Left cardiac atrium (tissue), 4 donors: ENCODE results near the gene HOGA1. TPM values are rescaled to one million over a fixed set of nuclear protein-coding genes. Genes with fewer than 3 reads are reported as not detected.
A peak's percentile ranks its signal among the peaks of the same experiment; 100 is the strongest.

Source experiments
- ATAC-seq, 2 donors: fragments of 200-7000 bp; cut with Tn5 transposase; one replicate each; pipeline ENCODE4 v1.9.1; 2020; ENCODE audit warnings: mild to moderate bottlenecking in 2 of 2, moderate library complexity in 2 of 2
- DNase-seq: peaks from one replicate; pipeline ENCODE4 v3.0.0-alpha.2; 2020
- intact Hi-C, 2 donors: fragments of 100-400 bp; cut with DNase I; formaldehyde crosslinking; loops; one replicate each; pipeline versions ENCODE4 v1.14.1 to v1.15.1; 2022 to 2023
- total RNA-seq, 2 donors: library from RNA; stranded (reverse); fragmentation: NEBNext Ultra II Directional; extraction: Animal tissue kit (Norgen Biotek cat#: 25700); gene quantifications; one replicate each; pipeline ENCODE4 v1.2.1, GENCODE V29; 2021
- donor health status: DM: no; HTN: yes; CAD: no.
- donor health status: DM: no; HTN: yes; CAD: no; lungs with severe emphysema.
- donor health status: DM: yes; HTN: yes; CAD: no.
- donor health status: Dilated cardiomyopathy.

HOGA1 gene
- total RNA-seq, 2 donors from 2014 or later = 7.7 to 13.2 TPM

DNA sequence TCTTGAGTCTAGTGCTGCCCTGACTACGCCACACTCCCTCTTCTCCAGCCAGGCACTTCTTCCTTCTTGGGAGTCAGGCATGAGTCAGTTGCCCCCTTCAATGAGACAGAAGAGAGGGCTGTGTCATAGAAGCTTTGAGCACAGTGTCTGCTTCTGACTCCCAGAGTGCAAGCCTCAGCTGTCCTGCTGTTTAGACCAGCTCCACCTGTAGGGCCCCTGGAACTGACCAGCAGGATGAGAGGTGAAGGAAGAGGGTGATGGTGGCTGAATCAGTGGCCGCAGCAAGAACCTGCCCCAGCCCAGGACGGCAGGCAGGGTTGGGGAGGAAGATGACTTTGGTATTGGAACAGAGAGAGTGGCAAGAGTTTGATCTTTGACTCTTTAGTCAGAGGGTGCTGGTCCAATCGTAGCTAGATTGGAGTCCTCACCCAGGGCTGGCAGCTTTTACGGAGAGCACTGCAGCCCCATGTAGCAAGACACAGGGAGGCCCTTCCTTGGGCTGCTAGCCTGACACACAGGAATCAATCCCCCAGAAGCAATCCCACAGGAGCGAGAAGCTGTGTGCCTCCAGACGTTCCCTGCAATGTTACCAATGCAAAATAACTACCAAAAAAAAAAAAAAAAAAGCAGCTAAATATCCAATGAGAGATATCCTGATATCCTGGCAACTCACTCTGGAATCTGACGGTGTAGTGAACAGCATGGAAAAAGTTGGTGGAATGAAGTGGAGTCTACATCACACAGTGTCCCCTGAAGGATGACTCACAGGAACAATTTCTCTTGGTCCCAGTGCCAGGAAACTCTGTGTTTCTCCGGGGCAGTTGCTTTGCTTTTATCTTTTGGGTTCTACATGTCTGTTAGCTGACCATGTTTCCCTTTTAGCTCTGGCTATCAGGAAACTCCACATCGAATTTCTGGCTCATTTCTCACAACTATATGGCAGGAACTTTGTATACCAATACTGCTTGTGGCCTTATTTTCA lies 12.2 kb downstream of the HOGA1 start:
- intact Hi-C loops = no loop called here
- DNase-seq = peak; percentile 68
- peak; percentile 90 to 95 for ATAC-seq

DNA sequence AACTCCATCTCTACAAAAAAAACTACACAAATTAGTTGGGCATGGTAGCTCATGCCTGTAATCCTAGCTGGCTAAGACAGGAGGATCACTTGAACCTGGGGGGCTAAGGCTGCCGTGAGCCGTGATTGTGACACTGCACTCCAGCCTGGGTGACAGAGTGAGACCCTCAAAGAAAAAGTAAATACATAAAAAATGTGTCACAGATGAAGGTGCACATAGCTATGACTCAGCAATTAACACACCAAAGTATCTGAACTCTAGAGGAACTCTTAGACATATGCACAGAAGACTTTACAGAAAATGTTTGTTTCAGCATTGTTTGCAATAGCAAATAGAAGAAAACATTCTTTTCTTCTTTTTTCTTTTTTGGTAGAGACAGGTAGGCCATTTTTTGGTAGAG lies 13.6 kb downstream of the HOGA1 start:
- intact Hi-C loops = no loop called here
- DNase-seq (no peak), ATAC-seq (no peak)

GRCh38 chr10:97598407-97599271 lies 14.4 kb downstream of the HOGA1 start:
- intact Hi-C loops = no loop called here
- ATAC-seq (no peak), DNase-seq (no peak)

DNA sequence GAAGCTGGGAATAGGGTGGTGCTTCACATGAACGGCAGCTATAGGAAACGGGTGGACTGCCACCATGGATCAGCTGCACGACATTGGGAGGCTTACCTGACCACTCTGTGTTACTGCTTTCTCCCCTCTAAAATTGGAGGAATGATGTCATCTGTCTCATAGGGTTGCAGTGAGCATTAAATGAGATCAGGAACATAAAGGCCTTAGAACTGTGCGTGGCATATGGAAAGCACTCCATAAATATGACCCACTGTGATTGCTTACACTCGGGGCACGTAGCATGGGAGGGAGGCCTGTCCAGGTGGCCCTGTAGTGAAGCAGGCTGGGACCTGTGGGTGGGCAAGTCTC lies 15.1 kb downstream of the HOGA1 start:
- no peak for ATAC-seq
- no peak for DNase-seq
- intact Hi-C loops = no loop called here

GRCh38 chr10:97600616-97601015 lies 16.4 kb downstream of the HOGA1 start:
- ATAC-seq (no peak), DNase-seq (no peak)
- intact Hi-C loops = no loop called here

DNA sequence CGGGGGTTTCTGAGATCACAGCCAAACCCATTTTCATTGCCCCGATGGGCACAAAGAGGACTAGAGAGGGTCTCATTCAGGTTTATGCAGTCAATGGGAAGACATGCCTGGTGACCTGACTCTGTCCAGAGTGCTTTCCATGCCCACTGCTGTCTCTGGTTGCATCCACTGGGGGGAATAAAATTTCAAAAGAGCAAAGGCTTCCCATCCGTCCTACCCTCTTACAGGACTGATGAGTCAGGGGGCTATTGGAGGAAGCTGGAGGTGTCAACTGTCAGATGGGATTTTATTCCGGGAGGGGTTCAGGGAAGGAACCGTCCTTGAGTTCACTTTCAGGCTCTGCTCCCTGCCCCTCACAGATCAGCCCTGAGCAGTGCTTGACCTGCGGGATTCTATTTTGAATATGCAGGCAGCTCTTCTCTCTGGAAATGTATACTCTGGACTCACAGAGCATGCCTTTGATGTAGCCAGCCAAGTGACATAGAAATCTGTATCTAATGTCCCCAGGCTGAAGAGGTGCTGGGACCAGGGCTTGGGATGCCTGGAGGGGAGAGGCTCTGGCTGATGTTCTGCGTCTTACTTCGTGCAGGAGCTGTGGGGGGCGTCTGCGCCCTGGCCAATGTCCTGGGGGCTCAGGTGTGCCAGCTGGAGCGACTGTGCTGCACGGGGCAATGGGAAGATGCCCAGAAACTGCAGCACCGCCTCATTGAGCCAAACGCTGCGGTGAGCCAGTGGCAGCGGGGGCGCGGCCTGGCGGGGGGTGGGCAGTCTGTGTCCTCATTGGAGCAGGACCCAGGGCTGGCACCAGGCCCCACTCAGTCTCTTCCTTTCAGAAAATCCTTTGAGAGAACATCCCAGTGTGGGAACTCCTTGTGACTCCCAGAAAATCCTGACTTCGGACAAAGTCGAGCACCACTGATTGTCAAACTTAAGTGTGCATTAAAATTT lies 17.4 kb downstream of the HOGA1 start:
- peak; percentile 41 to 66 for ATAC-seq
- intact Hi-C loops = no loop called here
- peak; percentile 26 for DNase-seq

- ATAC-seq (no peak), DNase-seq (no peak)
- intact Hi-C loops = no loop called here
These were observed 23.0 kb downstream of the HOGA1 start for GRCh38 chr10:97607095-97607636.

- intact Hi-C loops = no loop called here
- ATAC-seq (peak; percentile 88 to 92), DNase-seq (peak; percentile 71)
These were observed 24.9 kb downstream of the HOGA1 start for GRCh38 chr10:97608991-97609561.

- DNase-seq (no peak), ATAC-seq (no peak)
- intact Hi-C loops = loop anchor here (2.0 to 10.0 kb wide), 4 partner anchors 39 to 157 kb away; partner anchors contain the start of gene ANKRD2 (in 2 of the 2)
These were observed 27.3 kb downstream of the HOGA1 start for GRCh38 chr10:97611473-97611872.

- DNase-seq (no peak), ATAC-seq (peak; percentile 60 to 73)
- intact Hi-C loops = loop anchor here (5.0 to 10.0 kb wide), 3 partner anchors 40 to 158 kb away; partner anchors contain the start of gene ANKRD2 (in 1 of the 2)
These were observed 28.2 kb downstream of the HOGA1 start for GRCh38 chr10:97612386-97612785.

DNA sequence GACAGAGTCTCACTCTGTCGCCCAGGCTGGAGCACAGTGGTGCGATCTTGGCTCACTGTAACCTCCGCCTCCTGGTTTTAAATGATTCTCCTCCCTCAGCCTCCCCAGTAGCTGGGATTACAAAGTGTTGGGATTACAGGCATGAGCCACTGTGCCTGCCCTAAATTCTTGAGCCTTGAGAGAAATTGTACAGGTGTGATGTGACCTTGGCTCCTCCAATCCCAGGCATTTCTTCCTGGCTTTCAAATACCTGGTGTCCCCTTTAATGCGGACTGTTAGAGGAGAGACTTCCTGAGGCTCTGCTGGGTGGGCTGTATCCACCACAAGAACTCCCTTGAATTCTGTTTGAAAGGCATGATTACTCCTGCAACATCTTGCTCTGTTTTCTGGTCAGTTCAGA lies 34.1 kb downstream of the HOGA1 start:
- intact Hi-C loops = loop anchor here (10.0 kb wide), 2 partner anchors 153 to 163 kb away; no protein-coding TSS in a partner anchor
- no peak for DNase-seq
- no peak for ATAC-seq

- DNase-seq = no peak
- ATAC-seq = no peak
- intact Hi-C loops = loop anchor here (10.0 kb wide), 2 partner anchors 154 to 164 kb away; no protein-coding TSS in a partner anchor
These were observed 34.5 kb downstream of the HOGA1 start for GRCh38 chr10:97618733-97619132.

- intact Hi-C loops = no loop called here
- DNase-seq (no peak), ATAC-seq (no peak)
These were observed 39.1 kb downstream of the HOGA1 start for GRCh38 chr10:97623277-97623676.

GRCh38 chr10:97627731-97628130 lies 43.5 kb downstream of the HOGA1 start:
- ATAC-seq (no peak), DNase-seq (no peak)
- intact Hi-C loops = no loop called here

GRCh38 chr10:97628228-97628627 lies 44.0 kb downstream of the HOGA1 start:
- intact Hi-C loops = no loop called here
- DNase-seq (no peak), ATAC-seq (no peak)

DNA sequence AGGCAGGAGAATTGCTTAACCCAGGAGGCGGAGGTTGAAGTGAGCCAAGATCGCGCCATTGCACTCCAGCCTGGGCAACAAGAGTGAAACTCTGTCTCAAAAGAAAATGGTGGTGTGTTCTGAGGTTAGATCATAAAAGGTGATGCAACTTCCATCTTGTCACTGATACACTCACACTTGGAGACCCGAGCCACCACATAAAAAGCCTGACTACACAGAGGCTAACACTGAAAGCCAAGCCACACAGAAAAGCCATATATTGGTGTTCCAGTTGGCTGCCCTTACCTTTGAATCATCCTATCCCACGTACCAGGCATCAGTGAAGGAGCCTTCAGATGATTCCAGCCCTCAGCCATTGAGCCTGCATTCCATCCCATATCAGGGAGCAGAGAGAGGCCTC lies 45.1 kb downstream of the HOGA1 start:
- ATAC-seq = no peak
- DNase-seq = no peak
- intact Hi-C loops = no loop called here

- DNase-seq (no peak), ATAC-seq (no peak)
- intact Hi-C loops = no loop called here
These were observed 46.9 kb downstream of the HOGA1 start for GRCh38 chr10:97631098-97631497.
